ACC112 (cell line): ENCODE measurements around the gene YWHAB.

Source experiments
- H2AFZ ChIP-seq: fragments of 200-600 bp; sonication (generic); one replicate; pipeline ENCODE4 v1.6.0; 2017; ENCODE audit warnings: antibody characterized with exemption, low read length; ENCODE audit not compliant: unreplicated experiment
- H3K27ac ChIP-seq: fragments of 200-600 bp; sonication (generic); 2 replicates; pipeline ENCODE4 v1.5.1; 2014; ENCODE audit warnings: low read depth, mild to moderate bottlenecking, antibody characterized with exemption, low read length, moderate library complexity
- H3K27me3 ChIP-seq: fragments of 200-600 bp; sonication (generic); 2 replicates; pipeline ENCODE4 v1.6.1; 2014; ENCODE audit warnings: mild to moderate bottlenecking, antibody characterized with exemption, low read length, moderate library complexity, mixed read lengths; ENCODE audit not compliant: insufficient read depth
- H3K36me3 ChIP-seq: fragments of 200-600 bp; sonication (generic); 2 replicates; pipeline ENCODE4 v1.6.1; 2016; ENCODE audit warnings: mild to moderate bottlenecking, antibody characterized with exemption, low read length, moderate library complexity, mixed read lengths; ENCODE audit not compliant: insufficient read depth
- H3K4me1 ChIP-seq: fragments of 200-600 bp; sonication (generic); one replicate; pipeline ENCODE4 v1.6.1; 2016; ENCODE audit warnings: low read length, mixed read lengths; ENCODE audit not compliant: insufficient read depth, unreplicated experiment, control insufficient read depth
- H3K4me3 ChIP-seq: fragments of 200-600 bp; sonication (generic); 2 replicates; pipeline ENCODE4 v1.5.1; 2014; ENCODE audit warnings: mild to moderate bottlenecking, low read depth, low read length
- H3K79me2 ChIP-seq: fragments of 200-600 bp; sonication (generic); one replicate; pipeline ENCODE4 v1.6.0; 2016; ENCODE audit warnings: low read length; ENCODE audit not compliant: control insufficient read depth, unreplicated experiment, insufficient read depth

Gene YWHAB

GRCh38 chr20:44911264-44911921, 25.9 kb downstream of the YWHAB start:
- Histone ChIP-seq H3K27ac (no peak overlapping the region), H2AFZ (no peak overlapping the region), H3K4me3 (no peak overlapping the region; the same call in 1 of the 2 replicates)

GRCh38 chr20:44912189-44912588, 26.7 kb downstream of the YWHAB start:
- peaks cover 8% of the 10 kb centered on the region for H3K79me2 ChIP-seq

More at GRCh38 chr20:44911264-44911921, 25.9 kb downstream of the YWHAB start:
- no peaks in the 10 kb centered on the region for H3K36me3 ChIP-seq
- no peaks in the 10 kb centered on the region for H3K27me3 ChIP-seq
- no peaks in the 10 kb centered on the region for H3K4me1 ChIP-seq
- H3K79me2 ChIP-seq, result peaks cover 8% of the 10 kb centered on the region

DNA sequence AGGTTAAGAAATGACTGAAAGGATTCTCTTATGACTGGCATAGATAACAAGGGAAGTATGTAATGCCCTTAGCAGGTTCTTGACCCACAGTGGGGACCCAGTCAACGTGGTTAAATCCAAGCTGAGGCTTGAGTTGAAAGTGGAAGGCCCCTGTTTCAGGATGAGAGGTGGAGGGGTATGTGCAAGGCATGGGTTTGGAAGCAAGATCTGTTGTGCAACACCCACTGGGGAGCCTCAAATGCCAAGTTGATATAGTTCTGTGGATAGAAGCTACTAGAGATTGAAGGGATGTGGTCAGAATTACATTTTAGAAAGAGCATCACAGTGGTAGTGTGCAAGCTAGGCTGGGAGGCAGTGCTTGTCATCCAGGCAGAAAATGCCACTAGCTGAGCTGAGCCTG, 29.4 kb downstream of the YWHAB start:
- Histone ChIP-seq H3K4me3 (no peak overlapping the region), H3K79me2 (peaks cover 8% of the 10 kb centered on the region), H3K27me3 (no peaks in the 10 kb centered on the region), H2AFZ (no peak overlapping the region), H3K4me1 (no peaks in the 10 kb centered on the region), H3K27ac (no peak overlapping the region), H3K36me3 (peaks cover 3% of the 10 kb centered on the region; the same call in 1 of the 2 replicates)

More at GRCh38 chr20:44912189-44912588, 26.7 kb downstream of the YWHAB start:
- Histone ChIP-seq H3K27ac (no peak overlapping the region), H2AFZ (no peak overlapping the region), H3K27me3 (no peaks in the 10 kb centered on the region), H3K36me3 (peaks cover 3% of the 10 kb centered on the region; the same call in 1 of the 2 replicates), H3K4me1 (no peaks in the 10 kb centered on the region), H3K4me3 (no peak overlapping the region)

DNA sequence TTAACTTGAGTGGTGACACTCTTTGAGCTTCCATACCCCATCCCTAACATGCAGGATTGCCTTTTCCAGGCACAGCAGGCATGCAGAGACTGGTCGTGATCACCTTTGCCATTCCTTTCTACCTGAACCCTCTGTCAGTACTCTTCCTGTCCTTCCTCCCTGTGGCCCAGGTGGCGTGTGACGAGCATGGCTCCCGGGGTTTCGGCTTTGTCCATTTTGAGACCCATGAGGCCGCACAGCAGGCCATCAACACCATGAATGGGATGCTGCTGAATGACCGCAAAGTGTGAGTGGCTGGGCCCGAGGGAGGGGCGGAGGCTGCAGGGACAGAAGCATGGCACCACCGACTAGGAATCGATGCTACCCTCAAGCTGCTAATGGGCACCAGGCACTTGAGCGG, 31.1 kb downstream of the YWHAB start:
- H3K36me3 ChIP-seq, result peaks cover 3% of the 10 kb centered on the region; the same call in 1 of the 2 replicates
- H3K27ac ChIP-seq, result no peak overlapping the region
- no peaks in the 10 kb centered on the region for H3K4me1 ChIP-seq
- no peaks in the 10 kb centered on the region for H3K27me3 ChIP-seq
- no peak overlapping the region for H3K4me3 ChIP-seq
- H3K79me2 ChIP-seq, result peaks cover 5% of the 10 kb centered on the region
- H2AFZ ChIP-seq, result no peak overlapping the region

GRCh38 chr20:44917399-44917798, 31.9 kb downstream of the YWHAB start:
- Histone ChIP-seq H3K4me3 (no peak overlapping the region), H2AFZ (no peak overlapping the region), H3K27me3 (no peaks in the 10 kb centered on the region), H3K27ac (no peak overlapping the region), H3K4me1 (no peaks in the 10 kb centered on the region), H3K36me3 (peaks cover 3% of the 10 kb centered on the region; the same call in 1 of the 2 replicates), H3K79me2 (no peaks in the 10 kb centered on the region)

DNA sequence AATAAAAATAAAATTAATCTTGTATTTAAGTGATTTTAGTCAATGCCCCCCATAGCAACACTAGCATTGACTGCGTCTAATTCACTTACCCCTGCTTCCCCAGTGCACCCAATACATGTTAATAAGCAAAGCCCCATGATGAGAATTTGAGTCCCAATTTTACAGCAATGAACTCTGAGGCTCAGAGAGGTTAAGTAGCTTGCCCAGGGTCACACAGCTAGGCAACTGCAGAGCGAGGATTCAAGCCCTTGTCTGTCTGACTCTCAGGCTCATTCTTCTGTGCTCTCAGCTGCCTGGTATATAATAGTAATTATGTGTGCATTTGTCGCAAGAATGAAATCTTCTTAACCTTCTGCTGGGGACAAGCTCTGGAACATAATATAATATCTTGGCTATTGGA, 32.8 kb downstream of the YWHAB start:
- Histone ChIP-seq H3K27ac (no peak overlapping the region), H3K36me3 (peaks cover 3% of the 10 kb centered on the region; the same call in 1 of the 2 replicates), H2AFZ (no peak overlapping the region), H3K79me2 (no peaks in the 10 kb centered on the region), H3K4me1 (no peaks in the 10 kb centered on the region), H3K4me3 (no peak overlapping the region), H3K27me3 (no peaks in the 10 kb centered on the region)

GRCh38 chr20:44918761-44919160, 33.3 kb downstream of the YWHAB start:
- Histone ChIP-seq H3K4me3 (no peak overlapping the region), H3K4me1 (no peaks in the 10 kb centered on the region), H3K36me3 (peaks cover 3% of the 10 kb centered on the region; the same call in 1 of the 2 replicates), H2AFZ (no peak overlapping the region), H3K27ac (no peak overlapping the region), H3K79me2 (no peaks in the 10 kb centered on the region), H3K27me3 (no peaks in the 10 kb centered on the region)

- H3K4me1 ChIP-seq, result no peaks in the 10 kb centered on the region
- no peak overlapping the region for H3K27ac ChIP-seq
- no peaks in the 10 kb centered on the region for H3K79me2 ChIP-seq
- H3K4me3 ChIP-seq, result no peak overlapping the region
- H3K36me3 ChIP-seq, result peaks cover 11% of the 10 kb centered on the region; the same call in 1 of the 2 replicates
- no peak overlapping the region for H2AFZ ChIP-seq
- H3K27me3 ChIP-seq, result no peaks in the 10 kb centered on the region
Observed at GRCh38 chr20:44921447-44921846, 35.9 kb downstream of the YWHAB start.

DNA sequence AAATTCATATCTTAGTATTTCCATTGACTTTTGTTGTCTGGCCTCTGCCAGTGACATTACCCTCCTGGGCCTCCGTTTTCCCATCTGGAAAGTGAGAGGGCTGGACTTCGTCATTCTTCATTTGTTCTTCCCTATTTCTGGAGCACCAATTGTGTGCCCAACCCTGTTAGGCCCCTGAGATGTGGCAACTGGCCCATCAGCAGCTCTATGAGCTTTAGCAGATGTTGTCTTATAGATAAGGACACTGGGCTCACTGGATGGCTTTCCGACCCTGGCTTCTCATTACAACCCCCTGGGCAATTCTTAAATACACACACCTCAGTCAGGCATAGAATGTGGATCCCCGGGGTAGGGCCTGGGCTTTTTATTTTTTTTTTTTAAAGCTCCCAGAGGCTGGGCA, 39.0 kb downstream of the YWHAB start:
- Histone ChIP-seq H2AFZ (no peak overlapping the region), H3K27ac (no peak overlapping the region), H3K4me1 (no peaks in the 10 kb centered on the region), H3K4me3 (no peak overlapping the region), H3K36me3 (peaks cover 8% of the 10 kb centered on the region; the same call in 1 of the 2 replicates), H3K79me2 (no peaks in the 10 kb centered on the region), H3K27me3 (no peaks in the 10 kb centered on the region)

GRCh38 chr20:44928595-44928994, 43.1 kb downstream of the YWHAB start:
- Histone ChIP-seq H3K27me3 (no peaks in the 10 kb centered on the region), H3K4me3 (no peak overlapping the region), H3K27ac (no peak overlapping the region), H3K79me2 (no peaks in the 10 kb centered on the region), H3K36me3 (peaks cover 15% of the 10 kb centered on the region; the same call in 1 of the 2 replicates), H3K4me1 (no peaks in the 10 kb centered on the region), H2AFZ (no peak overlapping the region)

DNA sequence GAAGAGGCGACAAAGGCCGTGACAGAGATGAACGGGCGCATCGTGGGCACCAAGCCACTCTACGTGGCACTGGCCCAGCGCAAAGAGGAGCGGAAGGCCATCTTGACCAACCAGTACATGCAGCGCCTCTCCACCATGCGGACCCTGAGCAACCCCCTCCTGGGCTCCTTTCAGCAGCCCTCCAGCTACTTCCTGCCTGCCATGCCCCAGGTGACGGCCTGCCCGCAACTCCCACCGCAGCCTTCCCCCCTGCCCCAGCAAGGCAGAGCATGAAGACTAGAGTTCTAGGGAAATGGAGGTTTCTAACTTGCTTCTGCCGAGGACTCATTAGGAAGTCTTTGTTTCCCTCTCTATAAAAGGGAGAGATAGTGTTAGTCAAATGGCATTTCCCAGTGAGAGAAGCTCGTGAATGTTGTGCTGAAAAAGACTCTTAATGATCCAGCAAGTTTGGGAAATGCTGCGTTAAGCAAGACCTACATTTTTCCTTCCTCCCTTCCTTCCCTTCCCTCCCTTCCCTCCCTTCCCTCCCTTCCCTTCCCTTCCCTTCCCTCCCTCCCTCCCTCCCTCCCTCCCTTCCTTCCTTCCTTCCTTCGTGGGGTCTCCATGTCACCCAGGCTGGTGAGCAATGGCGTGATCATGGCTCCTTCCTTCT, 45.1 kb downstream of the YWHAB start:
- H3K27me3 ChIP-seq, result no peaks in the 10 kb centered on the region
- peaks cover 11% of the 10 kb centered on the region; the same call in 1 of the 2 replicates for H3K36me3 ChIP-seq
- no peak overlapping the region for H3K27ac ChIP-seq
- no peaks in the 10 kb centered on the region for H3K4me1 ChIP-seq
- H2AFZ ChIP-seq, result no peak overlapping the region
- no peaks in the 10 kb centered on the region for H3K79me2 ChIP-seq
- no peak overlapping the region for H3K4me3 ChIP-seq
